Epithelial cell of proximal tubule (primary cell): ENCODE data around the gene SMIM36. TPM values are rescaled to one million over a fixed set of nuclear protein-coding genes. Genes with fewer than 3 reads are reported as not detected.

Experiments used
- DNase-seq: peaks from one replicate; pipeline ENCODE4 v3.0.0-alpha.2; 2011; ENCODE audit warnings: low read depth
- H3K4me3 ChIP-seq: 2 replicates; pipeline ENCODE4 v1.5.1; 2011; ENCODE audit warnings: low read depth, mild to moderate bottlenecking, low read length
- CTCF ChIP-seq: conservative IDR thresholded peaks from 2 replicates; pipeline ENCODE4 v1.5.1; 2012; ENCODE audit warnings: low read depth, mild to moderate bottlenecking, low read length
- total RNA-seq: library from RNA; depleted of rRNA; stranded (reverse); fragments of >200 nt; gene quantifications from 2 replicates; pipeline ENCODE4 v1.2.3, GENCODE V29; 2015

SMIM36 gene
- total RNA-seq, 1 donor from 2014 or later: not detected

- no peak overlapping the region for H3K4me3 ChIP-seq
- no peak for DNase-seq
- TF ChIP-seq CTCF: no peak
Measured at GRCh38 chr17:55463600-55463999, 47.7 kb downstream of the SMIM36 start.

- H3K4me3 ChIP-seq: no peak overlapping the region
- TF ChIP-seq CTCF: no peak
- no peak for DNase-seq
Measured at GRCh38 chr17:55462711-55463110, 48.5 kb downstream of the SMIM36 start.

GRCh38 chr17:55462234-55462633 lies 49.0 kb downstream of the SMIM36 start:
- DNase-seq: no peak
- no peak overlapping the region for H3K4me3 ChIP-seq

GRCh38 chr17:55458978-55459377 lies 52.3 kb downstream of the SMIM36 start:
- peak; percentile 82 for DNase-seq
- no peak for TF ChIP-seq CTCF
- no peak overlapping the region for H3K4me3 ChIP-seq

More at GRCh38 chr17:55462234-55462633, 49.0 kb downstream of the SMIM36 start:
- TF ChIP-seq CTCF: no peak

- H3K4me3 ChIP-seq: no peak overlapping the region
- TF ChIP-seq CTCF: no peak
- DNase-seq: no peak
Measured at GRCh38 chr17:55458287-55458900, 52.9 kb downstream of the SMIM36 start.

- DNase-seq: no peak
- no peak overlapping the region for H3K4me3 ChIP-seq
- TF ChIP-seq CTCF: no peak
Measured at GRCh38 chr17:55456307-55457240, 54.7 kb downstream of the SMIM36 start.
